Measurements from ENCODE around the gene SMOC1.

SMOC1 gene

GRCh38 chr14:69861025-69861569, 18.1 kb upstream of the SMOC1 start:
- no peak overlapping the region for H3K4me3 ChIP-seq (ENCODE audit: low read depth, low read length)

GRCh38 chr14:69863083-69863482, 16.1 kb upstream of the SMOC1 start:
- no peak overlapping the region for H3K4me3 ChIP-seq (ENCODE audit: low read depth, low read length)

- no peak overlapping the region for H3K4me3 ChIP-seq (ENCODE audit: low read depth, low read length)
These were observed 13.4 kb upstream of the SMOC1 start for GRCh38 chr14:69865701-69866365.

- no peak overlapping the region for H3K4me3 ChIP-seq (ENCODE audit: low read depth, low read length)
These were observed 10.8 kb upstream of the SMOC1 start for GRCh38 chr14:69868363-69868963.

- no peak overlapping the region for H3K4me3 ChIP-seq (ENCODE audit: low read depth, low read length)
These were observed 8.6 kb upstream of the SMOC1 start for GRCh38 chr14:69870613-69871012.

GRCh38 chr14:69873877-69874780, 5.1 kb upstream of the SMOC1 start:
- H3K4me3 ChIP-seq (ENCODE audit: low read depth, low read length) = no peak overlapping the region

GRCh38 chr14:69876221-69876847, 2.9 kb upstream of the SMOC1 start:
- H3K4me3 ChIP-seq (ENCODE audit: low read depth, low read length) = no peak overlapping the region

GRCh38 chr14:69876848-69877306, 2.3 kb upstream of the SMOC1 start:
- no peak overlapping the region for H3K4me3 ChIP-seq (ENCODE audit: low read depth, low read length)

GRCh38 chr14:69877492-69877891, 1.7 kb upstream of the SMOC1 start:
- no peak overlapping the region for H3K4me3 ChIP-seq (ENCODE audit: low read depth, low read length)

GRCh38 chr14:69878251-69878650, 965 bp upstream of the SMOC1 start:
- H3K4me3 ChIP-seq (ENCODE audit: low read depth, low read length) = no peak overlapping the region

GRCh38 chr14:69880044-69880487, 850 bp downstream of the SMOC1 start:
- H3K4me3 ChIP-seq (ENCODE audit: low read depth, low read length) = peak overlapping the region; percentile 53

GRCh38 chr14:69880893-69881292, 1.7 kb downstream of the SMOC1 start:
- H3K4me3 ChIP-seq (ENCODE audit: low read depth, low read length) = no peak overlapping the region

GRCh38 chr14:69882116-69882864, 3.1 kb downstream of the SMOC1 start:
- H3K4me3 ChIP-seq (ENCODE audit: low read depth, low read length) = no peak overlapping the region

GRCh38 chr14:69882915-69883314, 3.7 kb downstream of the SMOC1 start:
- no peak overlapping the region for H3K4me3 ChIP-seq (ENCODE audit: low read depth, low read length)

GRCh38 chr14:69886453-69887242, 7.4 kb downstream of the SMOC1 start:
- H3K4me3 ChIP-seq (ENCODE audit: low read depth, low read length) = no peak overlapping the region

GRCh38 chr14:69887740-69888657, 8.8 kb downstream of the SMOC1 start:
- H3K4me3 ChIP-seq (ENCODE audit: low read depth, low read length) = no peak overlapping the region

GRCh38 chr14:69891422-69891821, 12.2 kb downstream of the SMOC1 start:
- no peak overlapping the region for H3K4me3 ChIP-seq (ENCODE audit: low read depth, low read length)

- H3K4me3 ChIP-seq (ENCODE audit: low read depth, low read length) = no peak overlapping the region
These were observed 15.9 kb downstream of the SMOC1 start for GRCh38 chr14:69895109-69895508.
